ENCODE data around the gene MKLN1.

GRCh38 chr7:131486346-131486745, 158.7 kb downstream of the MKLN1 start:
- TF ChIP-seq CTCF (IDR thresholded peaks at IDR 0.05), result no peak
- no peak for TF ChIP-seq POLR2A (IDR thresholded peaks at IDR 0.05)

Measured in Peyer's patch (tissue), 4 donors.